ENCODE measurements around the gene PLD1.

The PLD1 gene

GRCh38 chr3:171809611-171809860 is 747 bp downstream of the PLD1 start:
- Histone ChIP-seq H3K4me3 (ENCODE audit: insufficient read depth, low read depth, low read length, poor library complexity, severe bottlenecking) (peak overlapping the region; percentile 60), H3K27ac (ENCODE audit: insufficient read depth, low read length, poor library complexity, severe bottlenecking) (no peak overlapping the region), H3K9me3 (ENCODE audit: control insufficient read depth, low read length) (no peaks in the 10 kb centered on the region), H3K27me3 (replicated peaks; ENCODE audit: control insufficient read depth, insufficient read depth, low read length, poor library complexity, severe bottlenecking) (no peaks in the 10 kb centered on the region), H3K4me1 (ENCODE audit: control insufficient read depth, insufficient read depth, low read length, poor library complexity, severe bottlenecking) (peaks cover 6% of the 10 kb centered on the region), H3K36me3 (ENCODE audit: control insufficient read depth, insufficient read depth, low read length) (no peaks in the 10 kb centered on the region)
- DNase-seq: no peak

GRCh38 chr3:171807806-171808205 is 2.5 kb downstream of the PLD1 start:
- H3K27ac ChIP-seq (ENCODE audit: insufficient read depth, low read length, poor library complexity, severe bottlenecking): no peak overlapping the region
- peaks cover 6% of the 10 kb centered on the region for H3K4me1 ChIP-seq (ENCODE audit: control insufficient read depth, insufficient read depth, low read length, poor library complexity, severe bottlenecking)
- no peak for DNase-seq
- no peak overlapping the region for H3K4me3 ChIP-seq (ENCODE audit: insufficient read depth, low read depth, low read length, poor library complexity, severe bottlenecking)
- H3K27me3 ChIP-seq (replicated peaks; ENCODE audit: control insufficient read depth, insufficient read depth, low read length, poor library complexity, severe bottlenecking): no peaks in the 10 kb centered on the region
- H3K9me3 ChIP-seq (ENCODE audit: control insufficient read depth, low read length): no peaks in the 10 kb centered on the region
- H3K36me3 ChIP-seq (ENCODE audit: control insufficient read depth, insufficient read depth, low read length): no peaks in the 10 kb centered on the region

- Histone ChIP-seq H3K36me3 (ENCODE audit: control insufficient read depth, insufficient read depth, low read length) (no peaks in the 10 kb centered on the region), H3K4me1 (ENCODE audit: control insufficient read depth, insufficient read depth, low read length, poor library complexity, severe bottlenecking) (peaks cover 6% of the 10 kb centered on the region), H3K27ac (ENCODE audit: insufficient read depth, low read length, poor library complexity, severe bottlenecking) (no peak overlapping the region), H3K4me3 (ENCODE audit: insufficient read depth, low read depth, low read length, poor library complexity, severe bottlenecking) (no peak overlapping the region), H3K27me3 (replicated peaks; ENCODE audit: control insufficient read depth, insufficient read depth, low read length, poor library complexity, severe bottlenecking) (no peaks in the 10 kb centered on the region), H3K9me3 (ENCODE audit: control insufficient read depth, low read length) (no peaks in the 10 kb centered on the region)
- DNase-seq: no peak
These were observed 3.1 kb downstream of the PLD1 start for GRCh38 chr3:171807129-171807675.

- Histone ChIP-seq H3K27me3 (replicated peaks; ENCODE audit: control insufficient read depth, insufficient read depth, low read length, poor library complexity, severe bottlenecking) (no peaks in the 10 kb centered on the region), H3K4me3 (ENCODE audit: insufficient read depth, low read depth, low read length, poor library complexity, severe bottlenecking) (no peak overlapping the region), H3K9me3 (ENCODE audit: control insufficient read depth, low read length) (no peaks in the 10 kb centered on the region), H3K36me3 (ENCODE audit: control insufficient read depth, insufficient read depth, low read length) (no peaks in the 10 kb centered on the region), H3K27ac (ENCODE audit: insufficient read depth, low read length, poor library complexity, severe bottlenecking) (no peak overlapping the region), H3K4me1 (ENCODE audit: control insufficient read depth, insufficient read depth, low read length, poor library complexity, severe bottlenecking) (peaks cover 6% of the 10 kb centered on the region)
- no peak for DNase-seq
These were observed 3.8 kb downstream of the PLD1 start for GRCh38 chr3:171806200-171807128.

GRCh38 chr3:171805687-171806086 is 4.6 kb downstream of the PLD1 start:
- no peak for DNase-seq
- no peak overlapping the region for H3K27ac ChIP-seq (ENCODE audit: insufficient read depth, low read length, poor library complexity, severe bottlenecking)
- H3K36me3 ChIP-seq (ENCODE audit: control insufficient read depth, insufficient read depth, low read length): no peaks in the 10 kb centered on the region
- H3K4me1 ChIP-seq (ENCODE audit: control insufficient read depth, insufficient read depth, low read length, poor library complexity, severe bottlenecking): peaks cover 6% of the 10 kb centered on the region
- no peak overlapping the region for H3K4me3 ChIP-seq (ENCODE audit: insufficient read depth, low read depth, low read length, poor library complexity, severe bottlenecking)
- no peaks in the 10 kb centered on the region for H3K9me3 ChIP-seq (ENCODE audit: control insufficient read depth, low read length)
- no peaks in the 10 kb centered on the region for H3K27me3 ChIP-seq (replicated peaks; ENCODE audit: control insufficient read depth, insufficient read depth, low read length, poor library complexity, severe bottlenecking)

- Histone ChIP-seq H3K27me3 (replicated peaks; ENCODE audit: control insufficient read depth, insufficient read depth, low read length, poor library complexity, severe bottlenecking) (no peaks in the 10 kb centered on the region), H3K4me3 (ENCODE audit: insufficient read depth, low read depth, low read length, poor library complexity, severe bottlenecking) (no peak overlapping the region), H3K4me1 (ENCODE audit: control insufficient read depth, insufficient read depth, low read length, poor library complexity, severe bottlenecking) (peaks cover 4% of the 10 kb centered on the region), H3K9me3 (ENCODE audit: control insufficient read depth, low read length) (no peaks in the 10 kb centered on the region), H3K36me3 (ENCODE audit: control insufficient read depth, insufficient read depth, low read length) (no peaks in the 10 kb centered on the region), H3K27ac (ENCODE audit: insufficient read depth, low read length, poor library complexity, severe bottlenecking) (no peak overlapping the region)
- no peak for DNase-seq
These were observed 5.5 kb downstream of the PLD1 start for GRCh38 chr3:171804618-171805389.

GRCh38 chr3:171803044-171803443 is 7.2 kb downstream of the PLD1 start:
- no peak for DNase-seq
- Histone ChIP-seq H3K27me3 (replicated peaks; ENCODE audit: control insufficient read depth, insufficient read depth, low read length, poor library complexity, severe bottlenecking) (no peaks in the 10 kb centered on the region), H3K27ac (ENCODE audit: insufficient read depth, low read length, poor library complexity, severe bottlenecking) (no peak overlapping the region), H3K4me3 (ENCODE audit: insufficient read depth, low read depth, low read length, poor library complexity, severe bottlenecking) (no peak overlapping the region), H3K9me3 (ENCODE audit: control insufficient read depth, low read length) (no peaks in the 10 kb centered on the region), H3K4me1 (ENCODE audit: control insufficient read depth, insufficient read depth, low read length, poor library complexity, severe bottlenecking) (no peaks in the 10 kb centered on the region), H3K36me3 (ENCODE audit: control insufficient read depth, insufficient read depth, low read length) (no peaks in the 10 kb centered on the region)

GRCh38 chr3:171802590-171802956 is 7.7 kb downstream of the PLD1 start:
- H3K27me3 ChIP-seq (replicated peaks; ENCODE audit: control insufficient read depth, insufficient read depth, low read length, poor library complexity, severe bottlenecking): no peaks in the 10 kb centered on the region
- H3K4me3 ChIP-seq (ENCODE audit: insufficient read depth, low read depth, low read length, poor library complexity, severe bottlenecking): no peak overlapping the region
- no peaks in the 10 kb centered on the region for H3K9me3 ChIP-seq (ENCODE audit: control insufficient read depth, low read length)
- no peak overlapping the region for H3K27ac ChIP-seq (ENCODE audit: insufficient read depth, low read length, poor library complexity, severe bottlenecking)
- DNase-seq: no peak
- H3K4me1 ChIP-seq (ENCODE audit: control insufficient read depth, insufficient read depth, low read length, poor library complexity, severe bottlenecking): no peaks in the 10 kb centered on the region
- H3K36me3 ChIP-seq (ENCODE audit: control insufficient read depth, insufficient read depth, low read length): no peaks in the 10 kb centered on the region

- H3K4me1 ChIP-seq (ENCODE audit: control insufficient read depth, insufficient read depth, low read length, poor library complexity, severe bottlenecking): no peaks in the 10 kb centered on the region
- no peak overlapping the region for H3K27ac ChIP-seq (ENCODE audit: insufficient read depth, low read length, poor library complexity, severe bottlenecking)
- H3K36me3 ChIP-seq (ENCODE audit: control insufficient read depth, insufficient read depth, low read length): no peaks in the 10 kb centered on the region
- DNase-seq: no peak
- no peaks in the 10 kb centered on the region for H3K9me3 ChIP-seq (ENCODE audit: control insufficient read depth, low read length)
- no peak overlapping the region for H3K4me3 ChIP-seq (ENCODE audit: insufficient read depth, low read depth, low read length, poor library complexity, severe bottlenecking)
- no peaks in the 10 kb centered on the region for H3K27me3 ChIP-seq (replicated peaks; ENCODE audit: control insufficient read depth, insufficient read depth, low read length, poor library complexity, severe bottlenecking)
These were observed 8.3 kb downstream of the PLD1 start for GRCh38 chr3:171801738-171802589.

Data from effector memory CD4-positive, alpha-beta T cell (primary cell).